Stomach (tissue), 9 donors: ENCODE results near the gene KCNN4. TPM values are rescaled to one million over a fixed set of nuclear protein-coding genes. Genes with fewer than 3 reads are reported as not detected.

ENCODE experiments used
- DNase-seq, 2 donors: peaks; one replicate each; pipeline versions ENCODE4 v3.0.0 to v3.0.0-alpha.2; 2013 to 2019
- H3K27ac ChIP-seq, 5 donors: fragments of 200-600 bp in 4 of 5; sonication (generic) in 4 of 5; one replicate each; pipeline ENCODE4 v1.5.1; 2013 to 2019; ENCODE audit warnings: mild to moderate bottlenecking in 1 of 5, moderate library complexity in 1 of 5
- H3K27me3 ChIP-seq, 3 donors: fragments of 200-600 bp; sonication (generic); one replicate each; pipeline ENCODE4 v1.5.1; 2017 to 2019; ENCODE audit warnings: mixed run types in 1 of 3
- H3K36me3 ChIP-seq, 4 donors: fragments of 200-600 bp; sonication (generic); 1 replicate in 3 of 4; 2 replicates in 1 of 4; pipeline ENCODE4 v1.5.1; 2016 to 2019
- H3K4me1 ChIP-seq, 4 donors: fragments of 200-600 bp; sonication (generic); one replicate each; pipeline ENCODE4 v1.5.1; 2016 to 2019
- H3K4me3 ChIP-seq, 4 donors: fragments of 200-600 bp; sonication (generic) in 3 of 4; one replicate each; pipeline ENCODE4 v1.5.1; 2016 to 2019; ENCODE audit warnings: mild to moderate bottlenecking in 1 of 4
- H3K9me3 ChIP-seq, 4 donors: fragments of 200-600 bp; sonication (generic); one replicate each; pipeline ENCODE4 v1.5.1; 2016 to 2019
- EP300 ChIP-seq: sonication (generic); formaldehyde crosslinking; IDR thresholded peaks from one replicate; pipeline ENCODE4 v1.6.1; 2017; ENCODE audit warnings: antibody characterized with exemption
- POLR2A ChIP-seq, 4 donors: fragments of 450-650 bp; IDR thresholded peaks; one replicate each; pipeline ENCODE4 v1.6.1; 2016; ENCODE audit warnings: antibody characterized with exemption in 4 of 4, control low read depth in 2 of 4, mild to moderate bottlenecking in 1 of 4, moderate library complexity in 1 of 4
- POLR2AphosphoS5 ChIP-seq, 3 donors: sonication (generic); formaldehyde crosslinking; IDR thresholded peaks; one replicate each; pipeline ENCODE4 v1.6.1; 2016; ENCODE audit warnings: antibody characterized with exemption in 3 of 3
- WGBS, 5 donors: extraction: QIAGEN DNeasy Blood & Tissue Kit in 3 of 5; methylation state at CpG; one replicate each; pipeline versions ENCODE4 v1.1.5 to v1.1.7; 2013 to 2018; 5-methylcytosine and 5-hydroxymethylcytosine counted together
- intact Hi-C: fragments of 100-400 bp; cut with DNase I; formaldehyde crosslinking; loops from one replicate; pipeline ENCODE4 v1.15.1; 2023; ENCODE audit warnings: low total_unique reads
- polyA plus RNA-seq, 3 donors: library from polyadenylated mRNA; stranded (reverse); fragments of 200-250 nt; gene quantifications; one replicate each; pipeline ENCODE4 v1.2.3, GENCODE V29; 2013
- total RNA-seq, 5 donors: library from RNA; depleted of rRNA; stranded (reverse); fragments of >200 nt; gene quantifications; one replicate each; pipeline versions ENCODE4 v1.1.0 to v1.2.3, GENCODE V29; 2014 to 2016
- TF ChIP-seq, protein P1 (sequence below), 7 experiments: fragments of 450-650 bp in 4 of 7; fragments of 200-600 bp in 3 of 7; sonication (generic) in 3 of 7; IDR thresholded peaks; one replicate each; pipeline ENCODE4 v1.5.1; 2016 to 2019; ENCODE audit warnings: antibody characterized with exemption in 7 of 7, control low read depth in 2 of 7, mild to moderate bottlenecking in 1 of 7
- donor health status: healthy with polysubstance abuse.
- donor health status: Bipolar disorder and iron deficiency.
- donor health status: healthy.

Gene KCNN4
- total and polyA plus RNA-seq, 8 donors: 3.1 to 222 (median 17.4) TPM

DNA sequence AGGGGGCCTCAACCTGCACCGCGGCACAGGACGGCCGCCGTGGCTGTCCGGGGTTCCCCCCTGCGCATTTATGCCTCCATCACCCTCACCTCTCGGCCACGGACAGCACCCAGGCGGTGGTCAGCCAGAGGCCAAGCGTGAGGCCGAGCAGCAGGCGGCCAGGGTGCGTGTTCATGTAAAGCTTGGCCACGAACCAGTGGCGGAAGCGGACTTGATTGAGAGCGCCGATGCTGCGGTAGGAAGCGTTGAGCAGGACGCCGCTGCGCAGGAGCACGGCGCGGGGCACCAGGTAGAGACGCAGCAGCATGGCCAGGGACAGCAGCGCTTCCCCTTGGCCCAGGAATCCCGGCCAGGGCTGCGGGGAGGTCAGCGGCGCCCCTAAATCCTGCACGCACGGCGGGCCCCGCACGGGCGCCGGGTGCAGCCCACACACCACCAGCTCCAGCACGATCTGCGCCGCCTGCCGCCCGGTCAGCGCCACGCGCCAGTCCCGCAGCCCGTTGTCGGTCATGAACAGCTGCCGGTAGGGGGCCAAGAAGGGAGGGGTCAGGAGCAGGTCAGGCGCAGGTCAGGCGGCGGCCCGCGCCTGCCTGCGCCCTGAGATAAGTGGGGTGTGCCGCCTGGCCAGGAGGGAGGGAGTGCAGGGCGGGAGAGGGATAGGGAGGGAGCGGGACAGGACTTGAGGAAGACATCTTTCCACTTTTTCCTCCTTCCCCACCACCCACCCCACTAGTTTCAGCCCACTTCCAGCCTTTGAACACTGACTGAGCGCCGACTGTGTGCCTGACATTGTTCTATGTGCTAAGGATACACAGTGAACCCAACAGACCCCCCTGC lies 6.5 kb downstream of the KCNN4 start:
- peak; percentile 80 to 94 for DNase-seq
- Histone ChIP-seq H3K9me3 (no peaks in the 10 kb centered on the region), H3K27ac (peak overlapping the region in 4 of 5 donors; percentile 20 to 64 (median 48)), H3K27me3 (peaks cover 0 to 23% (median 0%) of the 10 kb centered on the region in 3 donors), H3K36me3 (peaks cover 0 to 41% (median 14%) of the 10 kb centered on the region in 4 donors), H3K4me3 (peak overlapping the region; percentile 27 to 37 (median 32)), H3K4me1 (peaks cover 34 to 66% (median 50%) of the 10 kb centered on the region in 4 donors)
- intact Hi-C loops: no loop called here
- 18 to 48% (median 24%) methylated on average over 16 to 63 of the region's 63 CpGs for WGBS, 5 donors
- TF ChIP-seq, protein P1, sequence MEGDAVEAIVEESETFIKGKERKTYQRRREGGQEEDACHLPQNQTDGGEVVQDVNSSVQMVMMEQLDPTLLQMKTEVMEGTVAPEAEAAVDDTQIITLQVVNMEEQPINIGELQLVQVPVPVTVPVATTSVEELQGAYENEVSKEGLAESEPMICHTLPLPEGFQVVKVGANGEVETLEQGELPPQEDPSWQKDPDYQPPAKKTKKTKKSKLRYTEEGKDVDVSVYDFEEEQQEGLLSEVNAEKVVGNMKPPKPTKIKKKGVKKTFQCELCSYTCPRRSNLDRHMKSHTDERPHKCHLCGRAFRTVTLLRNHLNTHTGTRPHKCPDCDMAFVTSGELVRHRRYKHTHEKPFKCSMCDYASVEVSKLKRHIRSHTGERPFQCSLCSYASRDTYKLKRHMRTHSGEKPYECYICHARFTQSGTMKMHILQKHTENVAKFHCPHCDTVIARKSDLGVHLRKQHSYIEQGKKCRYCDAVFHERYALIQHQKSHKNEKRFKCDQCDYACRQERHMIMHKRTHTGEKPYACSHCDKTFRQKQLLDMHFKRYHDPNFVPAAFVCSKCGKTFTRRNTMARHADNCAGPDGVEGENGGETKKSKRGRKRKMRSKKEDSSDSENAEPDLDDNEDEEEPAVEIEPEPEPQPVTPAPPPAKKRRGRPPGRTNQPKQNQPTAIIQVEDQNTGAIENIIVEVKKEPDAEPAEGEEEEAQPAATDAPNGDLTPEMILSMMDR (IDR thresholded peaks at IDR 0.05): peak in 5 of 7 experiments; percentile 18 to 57 (median 44)
- TF ChIP-seq POLR2A (IDR thresholded peaks at IDR 0.05) (no peak), POLR2AphosphoS5 (IDR thresholded peaks at IDR 0.05) (peak in 2 of 3 donors; percentile 20 to 71), EP300 (no peak)

DNA sequence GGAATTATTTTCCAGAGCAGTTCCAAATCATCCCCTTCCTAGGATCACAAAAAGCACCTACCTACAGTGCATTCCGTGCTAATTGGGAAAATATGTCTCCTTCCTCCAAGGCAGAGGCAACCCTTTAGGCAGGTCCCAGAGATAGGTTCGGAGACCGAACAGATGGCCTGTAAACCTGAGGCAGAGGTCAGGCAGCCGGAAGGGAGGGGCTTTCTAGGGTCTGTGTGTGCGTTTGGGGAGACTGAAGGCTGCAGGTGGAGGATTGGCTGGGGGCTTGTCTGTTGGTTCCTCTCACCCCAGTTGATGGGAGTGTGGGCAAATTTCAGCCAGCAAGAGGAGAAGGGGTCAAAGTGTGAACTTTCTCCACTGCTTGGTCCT lies 7.1 kb downstream of the KCNN4 start:
- Histone ChIP-seq H3K36me3 (peaks cover 0 to 45% (median 15%) of the 10 kb centered on the region in 4 donors), H3K4me1 (peaks cover 29 to 66% (median 47%) of the 10 kb centered on the region in 4 donors), H3K27ac (peak overlapping the region in 3 of 5 donors; percentile 7 to 64 (median 58)), H3K4me3 (peak overlapping the region in 1 of 4 donors; percentile 37), H3K9me3 (no peaks in the 10 kb centered on the region), H3K27me3 (peaks cover 0 to 17% (median 0%) of the 10 kb centered on the region in 3 donors)
- no peak for DNase-seq
- 52 to 67% (median 65%) methylated on average over 5 of the region's 5 CpGs for WGBS, 5 donors
- no peak for TF ChIP-seq EP300
- TF ChIP-seq, protein P1 (IDR thresholded peaks at IDR 0.05): no peak
- TF ChIP-seq POLR2A (IDR thresholded peaks at IDR 0.05): no peak
- no peak for TF ChIP-seq POLR2AphosphoS5 (IDR thresholded peaks at IDR 0.05)
- intact Hi-C loops: no loop called here

- Histone ChIP-seq H3K9me3 (no peaks in the 10 kb centered on the region), H3K27ac (peak overlapping the region in 4 of 5 donors; percentile 17 to 79 (median 56)), H3K36me3 (peaks cover 0 to 45% (median 16%) of the 10 kb centered on the region in 4 donors), H3K4me1 (peaks cover 6 to 63% (median 28%) of the 10 kb centered on the region in 4 donors), H3K4me3 (no peak overlapping the region), H3K27me3 (peaks cover 0 to 4% (median 0%) of the 10 kb centered on the region in 3 donors)
- no peak for TF ChIP-seq POLR2A (IDR thresholded peaks at IDR 0.05)
- TF ChIP-seq EP300: no peak
- TF ChIP-seq, protein P1 (IDR thresholded peaks at IDR 0.05): no peak
- no peak for DNase-seq
- intact Hi-C loops: no loop called here
- WGBS, 5 donors: 83 to 88% (median 87%) methylated on average over 11 to 14 of the region's 14 CpGs
Measured at GRCh38 chr19:43769256-43769655, 11.5 kb downstream of the KCNN4 start.

DNA sequence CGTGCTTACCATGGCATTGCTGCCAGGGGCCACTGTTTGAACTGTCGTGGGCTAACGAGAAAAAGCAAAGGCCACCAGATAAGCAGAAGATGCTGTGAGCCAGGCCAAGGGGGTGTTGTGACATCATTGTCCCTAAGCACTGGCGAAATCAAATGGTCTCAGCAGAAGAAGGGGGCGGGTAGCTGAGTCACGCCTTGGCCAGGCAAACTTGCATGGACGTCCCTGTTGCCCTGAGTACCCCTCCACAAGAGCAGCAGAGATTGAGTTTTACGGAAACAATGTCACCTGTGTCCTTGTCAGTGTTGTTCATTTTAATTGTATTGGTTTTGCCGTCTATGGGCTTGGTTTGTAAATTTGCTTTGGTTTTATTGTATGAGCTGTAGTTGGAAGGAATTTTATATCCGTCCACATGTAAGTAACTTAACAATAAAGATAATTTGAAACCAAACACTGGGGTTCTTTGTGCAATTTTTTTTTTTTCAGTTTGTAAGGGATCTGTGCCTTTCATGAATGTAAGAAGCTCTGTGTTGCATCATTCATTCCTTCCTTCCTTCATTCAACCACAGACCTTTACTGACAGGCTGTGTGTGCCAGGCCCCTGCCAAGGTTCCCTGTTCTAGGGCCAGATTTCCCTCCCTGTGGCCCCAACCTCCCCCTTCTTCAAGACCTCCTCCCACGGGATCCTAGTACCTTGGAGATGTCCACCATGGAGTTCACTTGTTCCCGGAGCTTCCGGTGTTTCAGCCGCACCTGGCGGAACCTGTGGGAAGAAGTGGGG lies 12.3 kb downstream of the KCNN4 start:
- intact Hi-C loops: no loop called here
- DNase-seq: peak; percentile 48 to 72
- Histone ChIP-seq H3K36me3 (peaks cover 0 to 38% (median 16%) of the 10 kb centered on the region in 4 donors), H3K9me3 (no peaks in the 10 kb centered on the region), H3K4me1 (peaks cover 0 to 62% (median 20%) of the 10 kb centered on the region in 4 donors), H3K4me3 (no peak overlapping the region), H3K27me3 (no peaks in the 10 kb centered on the region), H3K27ac (peak overlapping the region in 4 of 5 donors; percentile 17 to 79 (median 56))
- 34 to 57% (median 47%) methylated on average over 15 of the region's 15 CpGs for WGBS, 5 donors
- TF ChIP-seq, protein P1 (IDR thresholded peaks at IDR 0.05): no peak
